Measurements from ENCODE around the gene CLRN3. TPM values are rescaled to one million over a fixed set of nuclear protein-coding genes. Genes with fewer than 3 reads are reported as not detected.

CLRN3 gene
- total RNA-seq, 2 experiments from 2014 or later: not detected

- H3K36me3 Mint-ChIP-seq: no peaks in the 10 kb centered on the region
- no peak overlapping the region for H3K4me3 Mint-ChIP-seq
- peaks cover 1% of the 10 kb centered on the region for H3K9me3 Mint-ChIP-seq
- H3K4me1 Mint-ChIP-seq: peaks cover 2% of the 10 kb centered on the region
- DNase-seq: no peak
- ATAC-seq (ENCODE audit: low read depth): no peak
- POLR2A ChIA-PET: no interaction called here
- no peak overlapping the region for H3K27ac Mint-ChIP-seq
- peaks cover 5% of the 10 kb centered on the region for H3K27me3 Mint-ChIP-seq
These were observed 42.8 kb downstream of the CLRN3 start for GRCh38 chr10:127849921-127850320.

DNA sequence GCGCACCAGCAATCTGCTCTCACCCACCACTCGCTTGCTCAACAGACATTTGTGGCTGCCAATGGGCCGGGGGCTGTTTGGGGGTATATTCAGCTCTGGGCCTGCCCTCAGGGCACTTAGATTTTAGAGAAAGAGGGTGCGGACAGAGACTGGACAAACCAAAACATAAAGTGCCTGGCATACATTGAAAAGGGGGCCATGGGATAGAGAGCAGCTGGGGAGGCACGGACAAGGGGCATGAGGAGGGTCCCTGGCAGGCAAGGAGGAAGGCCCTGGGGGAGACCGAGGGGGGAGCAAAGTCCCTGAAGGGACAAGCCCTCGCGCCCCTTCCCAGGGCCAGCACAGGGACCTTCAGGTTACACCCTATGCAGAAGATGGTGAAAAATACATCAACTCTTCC, 43.5 kb downstream of the CLRN3 start:
- DNase-seq (no peak), ATAC-seq (ENCODE audit: low read depth) (no peak)
- Mint-ChIP-seq H3K4me1 (peaks cover 2% of the 10 kb centered on the region), H3K9me3 (peaks cover 1% of the 10 kb centered on the region), H3K36me3 (no peaks in the 10 kb centered on the region), H3K27ac (no peak overlapping the region), H3K4me3 (no peak overlapping the region), H3K27me3 (peaks cover 5% of the 10 kb centered on the region)
- POLR2A ChIA-PET: no interaction called here

GRCh38 chr10:127848226-127848625, 44.5 kb downstream of the CLRN3 start:
- Mint-ChIP-seq H3K4me1 (no peaks in the 10 kb centered on the region), H3K36me3 (no peaks in the 10 kb centered on the region), H3K9me3 (peaks cover 1% of the 10 kb centered on the region), H3K4me3 (no peak overlapping the region), H3K27me3 (peaks cover under 1% of the 10 kb centered on the region), H3K27ac (no peak overlapping the region)
- no peak for DNase-seq
- POLR2A ChIA-PET: no interaction called here
- ATAC-seq (ENCODE audit: low read depth): no peak

DNA sequence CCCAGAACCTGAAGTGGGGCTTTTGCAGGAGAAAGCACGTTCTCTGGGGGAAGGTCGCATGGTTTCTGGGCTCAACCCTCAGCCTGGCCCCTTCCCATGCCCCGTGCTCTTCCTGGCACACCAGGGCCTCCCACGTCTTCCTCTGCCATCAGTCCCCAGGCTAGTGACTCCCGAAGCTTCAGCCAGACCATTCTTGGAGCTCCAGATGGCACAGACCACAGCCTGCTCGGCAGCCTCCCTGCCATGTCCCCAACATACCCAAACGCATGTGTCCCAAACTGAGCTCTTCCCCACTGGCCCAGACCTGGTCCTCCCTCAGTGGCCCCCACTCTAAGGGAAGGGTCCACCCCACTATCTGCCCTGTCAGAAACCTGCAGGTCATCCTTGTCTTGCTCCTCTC, 47.0 kb downstream of the CLRN3 start:
- POLR2A ChIA-PET: no interaction called here
- Mint-ChIP-seq H3K9me3 (peaks cover 1% of the 10 kb centered on the region), H3K27ac (no peak overlapping the region), H3K4me1 (no peaks in the 10 kb centered on the region), H3K4me3 (no peak overlapping the region), H3K27me3 (no peaks in the 10 kb centered on the region), H3K36me3 (no peaks in the 10 kb centered on the region)
- ATAC-seq (ENCODE audit: low read depth) (no peak), DNase-seq (no peak)

- DNase-seq: no peak
- POLR2A ChIA-PET: no interaction called here
These were observed 51.9 kb downstream of the CLRN3 start for GRCh38 chr10:127840884-127841283.

GRCh38 chr10:127836966-127837365, 55.8 kb downstream of the CLRN3 start:
- H3K27me3 Mint-ChIP-seq: no peaks in the 10 kb centered on the region
- no peak overlapping the region for H3K27ac Mint-ChIP-seq
- H3K9me3 Mint-ChIP-seq: no peaks in the 10 kb centered on the region
- no peaks in the 10 kb centered on the region for H3K4me1 Mint-ChIP-seq
- no peaks in the 10 kb centered on the region for H3K36me3 Mint-ChIP-seq
- no peak for ATAC-seq (ENCODE audit: low read depth)
- DNase-seq: no peak
- H3K4me3 Mint-ChIP-seq: no peak overlapping the region
- POLR2A ChIA-PET: no interaction called here

More at GRCh38 chr10:127840884-127841283, 51.9 kb downstream of the CLRN3 start:
- no peaks in the 10 kb centered on the region for H3K36me3 Mint-ChIP-seq
- no peaks in the 10 kb centered on the region for H3K4me1 Mint-ChIP-seq
- no peak for ATAC-seq (ENCODE audit: low read depth)
- H3K4me3 Mint-ChIP-seq: no peak overlapping the region
- no peak overlapping the region for H3K27ac Mint-ChIP-seq
- H3K27me3 Mint-ChIP-seq: no peaks in the 10 kb centered on the region
- no peaks in the 10 kb centered on the region for H3K9me3 Mint-ChIP-seq

DNA sequence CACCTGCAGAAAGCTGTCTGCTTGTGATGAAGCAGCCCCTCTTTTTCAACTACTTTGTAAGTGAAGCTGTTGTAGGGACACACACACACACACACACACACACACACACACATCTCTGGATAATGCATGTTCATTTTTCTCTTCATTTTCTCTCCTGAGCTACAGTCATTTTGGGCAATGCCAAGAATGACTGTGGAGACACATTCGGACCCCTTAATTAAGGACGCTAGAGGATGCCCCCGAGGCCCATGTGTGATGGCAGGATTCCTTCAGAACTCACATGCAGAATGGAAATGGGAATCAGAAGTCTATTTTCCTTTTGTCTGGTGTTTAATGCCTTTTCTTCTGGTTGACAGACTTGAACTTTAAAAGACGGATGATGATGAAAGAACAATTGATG, 56.6 kb downstream of the CLRN3 start:
- ATAC-seq (ENCODE audit: low read depth) (no peak), DNase-seq (no peak)
- Mint-ChIP-seq H3K27ac (no peak overlapping the region), H3K4me1 (no peaks in the 10 kb centered on the region), H3K9me3 (no peaks in the 10 kb centered on the region), H3K27me3 (no peaks in the 10 kb centered on the region), H3K4me3 (no peak overlapping the region), H3K36me3 (no peaks in the 10 kb centered on the region)
- POLR2A ChIA-PET: no interaction called here

DNA sequence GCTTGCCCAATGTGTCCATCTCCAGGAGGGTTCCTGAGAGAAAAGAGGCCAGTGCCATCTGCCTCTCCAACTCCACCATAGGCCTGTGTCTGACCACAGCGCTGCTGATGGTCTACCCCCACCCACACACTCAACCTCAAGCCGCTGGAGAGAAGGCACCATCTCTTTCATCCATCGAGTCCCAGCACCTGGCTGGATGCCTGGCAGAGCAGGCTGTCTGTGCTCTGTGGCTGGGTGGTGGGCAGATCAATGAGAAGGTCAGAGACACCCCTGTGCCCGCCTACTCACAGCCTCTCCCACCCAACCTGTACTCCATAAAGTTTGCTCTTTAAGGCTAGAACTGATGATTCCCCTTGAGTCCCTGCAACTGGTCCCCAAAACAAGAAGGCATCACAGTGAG, 58.0 kb downstream of the CLRN3 start:
- POLR2A ChIA-PET: no interaction called here

GRCh38 chr10:127834221-127834620, 58.5 kb downstream of the CLRN3 start:
- H3K36me3 Mint-ChIP-seq: no peaks in the 10 kb centered on the region
- no peak overlapping the region for H3K4me3 Mint-ChIP-seq
- no peak overlapping the region for H3K27ac Mint-ChIP-seq
- DNase-seq (no peak), ATAC-seq (ENCODE audit: low read depth) (no peak)
- H3K4me1 Mint-ChIP-seq: no peaks in the 10 kb centered on the region
- no peaks in the 10 kb centered on the region for H3K27me3 Mint-ChIP-seq
- no peaks in the 10 kb centered on the region for H3K9me3 Mint-ChIP-seq
- POLR2A ChIA-PET: no interaction called here

More for the DNA sequence above, 58.0 kb downstream of the CLRN3 start:
- H3K4me3 Mint-ChIP-seq: no peak overlapping the region
- no peak for DNase-seq
- H3K4me1 Mint-ChIP-seq: no peaks in the 10 kb centered on the region
- H3K27ac Mint-ChIP-seq: no peak overlapping the region
- no peaks in the 10 kb centered on the region for H3K27me3 Mint-ChIP-seq
- no peaks in the 10 kb centered on the region for H3K36me3 Mint-ChIP-seq
- H3K9me3 Mint-ChIP-seq: no peaks in the 10 kb centered on the region
- ATAC-seq (ENCODE audit: low read depth): no peak

GRCh38 chr10:127833804-127834203, 58.9 kb downstream of the CLRN3 start:
- H3K27ac Mint-ChIP-seq: no peak overlapping the region
- no peaks in the 10 kb centered on the region for H3K4me1 Mint-ChIP-seq
- H3K9me3 Mint-ChIP-seq: no peaks in the 10 kb centered on the region
- ATAC-seq (ENCODE audit: low read depth): no peak
- H3K27me3 Mint-ChIP-seq: no peaks in the 10 kb centered on the region
- H3K36me3 Mint-ChIP-seq: no peaks in the 10 kb centered on the region
- POLR2A ChIA-PET: no interaction called here
- no peak overlapping the region for H3K4me3 Mint-ChIP-seq
- no peak for DNase-seq

GRCh38 chr10:127832501-127832900, 60.2 kb downstream of the CLRN3 start:
- no peaks in the 10 kb centered on the region for H3K36me3 Mint-ChIP-seq
- no peaks in the 10 kb centered on the region for H3K4me1 Mint-ChIP-seq
- H3K9me3 Mint-ChIP-seq: no peaks in the 10 kb centered on the region
- no peaks in the 10 kb centered on the region for H3K27me3 Mint-ChIP-seq
- DNase-seq (no peak), ATAC-seq (ENCODE audit: low read depth) (no peak)
- no peak overlapping the region for H3K4me3 Mint-ChIP-seq
- POLR2A ChIA-PET: no interaction called here
- no peak overlapping the region for H3K27ac Mint-ChIP-seq

DNA sequence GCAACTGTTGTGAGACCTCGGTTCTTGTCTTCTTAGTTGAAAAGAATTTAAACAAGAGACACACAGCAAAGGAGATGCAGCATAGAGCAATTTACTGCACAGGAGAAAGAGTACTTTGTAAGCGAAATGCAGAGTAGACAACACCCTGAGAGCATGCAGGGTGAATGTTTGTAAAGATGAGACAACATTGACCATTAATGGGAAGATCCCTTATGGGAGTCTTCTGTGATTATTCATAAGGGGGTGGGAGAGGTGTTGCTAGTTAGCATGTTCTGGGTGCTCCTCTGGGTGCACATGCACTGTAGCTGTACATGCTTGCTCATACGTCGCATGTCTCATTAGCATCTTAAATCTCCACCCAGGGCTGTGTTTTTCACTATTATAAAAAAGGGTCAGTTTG, 62.3 kb downstream of the CLRN3 start:
- Mint-ChIP-seq H3K4me3 (no peak overlapping the region), H3K36me3 (no peaks in the 10 kb centered on the region), H3K4me1 (no peaks in the 10 kb centered on the region), H3K27ac (no peak overlapping the region), H3K27me3 (no peaks in the 10 kb centered on the region), H3K9me3 (no peaks in the 10 kb centered on the region)
- POLR2A ChIA-PET: no interaction called here
- DNase-seq (no peak), ATAC-seq (ENCODE audit: low read depth) (no peak)

Other genes starting within 250 kb of the CLRN3 start
- not detected for gene FOXI2, start 155.8 kb downstream of the CLRN3 start, total RNA-seq
- gene PTPRE, start 14.2 kb upstream of the CLRN3 start, total RNA-seq: 10 to 100 TPM; 26.8 to 37.3 TPM
- 100 to 1,000 TPM; 256 to 280 TPM for gene MKI67, start 233.5 kb upstream of the CLRN3 start, total RNA-seq